CD4-positive, alpha-beta memory T cell (primary cell): ENCODE measurements around the gene TMPRSS15. TPM values are rescaled to one million over a fixed set of nuclear protein-coding genes. Genes with fewer than 3 reads are reported as not detected.
"Not testable (repeated sequence)": the region's sequence is repeated elsewhere in the genome, so short reads cannot be mapped to it uniquely, and the experiment has no call there.

Experiments
- CTCF ChIA-PET: fragments of 350-600 bp; sonication (Branson Sonifier 250); formaldehyde crosslinking; loops from one replicate; lab custom pipeline; 2021; ENCODE audit warnings: inconsistent platforms; ENCODE audit not compliant: partially characterized antibody; lab: Charles Lee
- POLR2A ChIA-PET: fragments of 350-600 bp; sonication (Branson Sonifier 250); formaldehyde crosslinking; loops from one replicate; lab custom pipeline; 2021; ENCODE audit not compliant: partially characterized antibody; lab: Charles Lee
- DNase-seq, 5 donors: peaks; one replicate each; pipeline versions ENCODE4 v3.0.0 to v3.0.0-alpha.2; 2020 to 2022; ENCODE audit warnings: mixed read lengths in 1 of 5
- H3K27ac ChIP-seq: one replicate; pipeline ENCODE4 v1.7.0; 2013; ENCODE audit warnings: low read depth, low read length
- H3K27me3 ChIP-seq: 2 replicates; pipeline ENCODE4 v1.7.0; 2013; ENCODE audit warnings: mild to moderate bottlenecking, low read length, moderate library complexity; ENCODE audit not compliant: insufficient read depth
- H3K36me3 ChIP-seq: 2 replicates; pipeline ENCODE4 v1.7.0; 2013; ENCODE audit warnings: mild to moderate bottlenecking, low read length, moderate library complexity; ENCODE audit not compliant: insufficient read depth
- H3K4me1 ChIP-seq: 2 replicates; pipeline ENCODE4 v1.7.0; 2013; ENCODE audit warnings: mild to moderate bottlenecking, low read length, moderate library complexity; ENCODE audit not compliant: insufficient read depth
- H3K4me3 ChIP-seq, 2 donors: one replicate each; pipeline ENCODE4 v1.7.0; 2013; ENCODE audit warnings: low read length in 2 of 2, mild to moderate bottlenecking in 1 of 2
- H3K9me3 ChIP-seq, 2 donors: one replicate each; pipeline ENCODE4 v1.7.0; 2013; ENCODE audit warnings: low read length in 2 of 2, control low read depth in 1 of 2; ENCODE audit not compliant: control insufficient read depth in 1 of 2
- H3K27ac Mint-ChIP-seq, 7 donors: one replicate each; pipeline ENCODE4 v1.8.0; 2020 to 2021; ENCODE audit warnings: mixed read lengths in 7 of 7, mild to moderate bottlenecking in 6 of 7, inconsistent platforms in 3 of 7, moderate library complexity in 3 of 7
- H3K27me3 Mint-ChIP-seq, 2 donors: one replicate each; pipeline ENCODE4 v1.8.0; 2020 to 2021; ENCODE audit warnings: mixed read lengths in 2 of 2
- H3K36me3 Mint-ChIP-seq, 2 donors: one replicate each; pipeline ENCODE4 v1.8.0; 2020 to 2021; ENCODE audit warnings: mixed read lengths in 2 of 2, inconsistent platforms in 1 of 2, mild to moderate bottlenecking in 1 of 2
- H3K4me1 Mint-ChIP-seq, 4 donors: one replicate each; pipeline ENCODE4 v1.8.0; 2020 to 2021; ENCODE audit warnings: mixed read lengths in 4 of 4, mild to moderate bottlenecking in 1 of 4
- H3K4me3 Mint-ChIP-seq, 8 donors: one replicate each; pipeline ENCODE4 v1.8.0; 2020 to 2021; ENCODE audit warnings: mixed read lengths in 8 of 8, mild to moderate bottlenecking in 7 of 8, moderate library complexity in 6 of 8, inconsistent platforms in 3 of 8
- H3K9me3 Mint-ChIP-seq, 8 donors: one replicate each; pipeline ENCODE4 v1.8.0; 2020 to 2021; ENCODE audit warnings: mixed read lengths in 8 of 8, mild to moderate bottlenecking in 5 of 8, inconsistent platforms in 3 of 8, moderate library complexity in 1 of 8
- intact Hi-C: fragments of 100-400 bp; cut with micrococcal nuclease; formaldehyde crosslinking; loops from one replicate; pipeline ENCODE4 v1.15.1; 2023
- polyA plus RNA-seq, 2 donors: library from polyadenylated mRNA; unstranded; fragments of 300-500 nt; fragmentation: Illumina TruSeq; gene quantifications; one replicate each; pipeline ENCODE4 v1.2.3, GENCODE V29; 2021
- total RNA-seq, 2 experiments: library from RNA; stranded (reverse); gene quantifications; one replicate each; pipeline ENCODE4 v1.2.3, GENCODE V29; 2021

The TMPRSS15 gene
- total and polyA plus RNA-seq, 4 experiments from 2014 or later = not detected

GRCh38 chr21:18417141-18417790 lies 13.7 kb upstream of the TMPRSS15 start:
- DNase-seq = no peak
- Histone ChIP-seq H3K36me3 (no peaks in the 10 kb centered on the region), H3K27me3 (no peaks in the 10 kb centered on the region), H3K4me3 (no peak overlapping the region), H3K27ac (no peak overlapping the region), H3K4me1 (no peaks in the 10 kb centered on the region), H3K9me3 (no peaks in the 10 kb centered on the region)
- ChIA-PET CTCF (no interaction called here), POLR2A (no interaction called here)
- Mint-ChIP-seq H3K4me1 (no peaks in the 10 kb centered on the region), H3K9me3 (peaks cover 0 to 5% (median 4%) of the 10 kb centered on the region in 8 donors), H3K36me3 (no peaks in the 10 kb centered on the region), H3K4me3 (no peak overlapping the region), H3K27ac (no peak overlapping the region), H3K27me3 (no peaks in the 10 kb centered on the region)
- intact Hi-C loops = no loop called here

- ChIA-PET CTCF (no interaction called here), POLR2A (no interaction called here)
- H3K36me3 ChIP-seq = no peaks in the 10 kb centered on the region
- Mint-ChIP-seq H3K36me3 (no peaks in the 10 kb centered on the region), H3K9me3 (peaks cover 0 to 5% (median 1%) of the 10 kb centered on the region in 8 donors), H3K27me3 (no peaks in the 10 kb centered on the region), H3K27ac (no peak overlapping the region), H3K4me1 (no peaks in the 10 kb centered on the region), H3K4me3 (no peak overlapping the region)
- intact Hi-C loops = no loop called here
- H3K4me3 ChIP-seq = no peak overlapping the region
- H3K9me3 ChIP-seq = no peaks in the 10 kb centered on the region
- no peaks in the 10 kb centered on the region for H3K27me3 ChIP-seq
- H3K27ac ChIP-seq = no peak overlapping the region
- no peaks in the 10 kb centered on the region for H3K4me1 ChIP-seq
- no peak for DNase-seq
Measured at GRCh38 chr21:18411565-18411964, 8.0 kb upstream of the TMPRSS15 start.

- DNase-seq = no peak
- Mint-ChIP-seq H3K9me3 (peaks cover 0 to 7% (median under 1%) of the 10 kb centered on the region in 8 donors), H3K27me3 (no peaks in the 10 kb centered on the region), H3K4me1 (no peaks in the 10 kb centered on the region), H3K4me3 (no peak overlapping the region), H3K27ac (no peak overlapping the region), H3K36me3 (no peaks in the 10 kb centered on the region)
- Histone ChIP-seq H3K4me1 (no peaks in the 10 kb centered on the region), H3K27ac (no peak overlapping the region), H3K4me3 (no peak overlapping the region), H3K36me3 (no peaks in the 10 kb centered on the region), H3K27me3 (no peaks in the 10 kb centered on the region), H3K9me3 (no peaks in the 10 kb centered on the region)
- intact Hi-C loops = no loop called here
- CTCF ChIA-PET = no interaction called here
- POLR2A ChIA-PET = no interaction called here
Measured at GRCh38 chr21:18409579-18409978, 6.0 kb upstream of the TMPRSS15 start.

GRCh38 chr21:18398843-18399242 lies 4.7 kb downstream of the TMPRSS15 start:
- Histone ChIP-seq H3K4me3 (no peak overlapping the region), H3K9me3 (no peaks in the 10 kb centered on the region), H3K4me1 (no peaks in the 10 kb centered on the region), H3K27me3 (no peaks in the 10 kb centered on the region), H3K36me3 (no peaks in the 10 kb centered on the region), H3K27ac (no peak overlapping the region)
- Mint-ChIP-seq H3K27ac (no peak overlapping the region), H3K9me3 (peaks cover 0 to 12% (median 3%) of the 10 kb centered on the region in 8 donors), H3K4me1 (no peaks in the 10 kb centered on the region), H3K4me3 (no peak overlapping the region), H3K36me3 (no peaks in the 10 kb centered on the region), H3K27me3 (no peaks in the 10 kb centered on the region)
- CTCF ChIA-PET = interaction anchor here (1.0 kb wide), 1 partner anchor 14 kb away, joined by 3 read pairs; no protein-coding TSS in a partner anchor
- POLR2A ChIA-PET = no interaction called here
- DNase-seq = no peak
- intact Hi-C loops = no loop called here

GRCh38 chr21:18387994-18388393 lies 15.6 kb downstream of the TMPRSS15 start:
- Mint-ChIP-seq H3K9me3 (peaks cover 0 to 9% (median 3%) of the 10 kb centered on the region in 8 donors), H3K27ac (no peak overlapping the region), H3K4me1 (no peaks in the 10 kb centered on the region), H3K36me3 (no peaks in the 10 kb centered on the region), H3K4me3 (no peak overlapping the region), H3K27me3 (no peaks in the 10 kb centered on the region)
- no peaks in the 10 kb centered on the region for H3K27me3 ChIP-seq
- H3K27ac ChIP-seq = no peak overlapping the region
- no peak overlapping the region for H3K4me3 ChIP-seq
- ChIA-PET CTCF (no interaction called here), POLR2A (no interaction called here)
- no peaks in the 10 kb centered on the region for H3K36me3 ChIP-seq
- no peaks in the 10 kb centered on the region for H3K4me1 ChIP-seq
- no peak for DNase-seq
- H3K9me3 ChIP-seq = no peaks in the 10 kb centered on the region
- intact Hi-C loops = no loop called here

GRCh38 chr21:18384771-18385170 lies 18.8 kb downstream of the TMPRSS15 start:
- H3K4me3 ChIP-seq = no peak overlapping the region
- H3K9me3 Mint-ChIP-seq = peaks cover 0 to 4% (median 0%) of the 10 kb centered on the region in 8 donors
- H3K9me3 ChIP-seq = no peaks in the 10 kb centered on the region
- no peaks in the 10 kb centered on the region for H3K27me3 ChIP-seq
- no peak overlapping the region for H3K27ac ChIP-seq
- no peak for DNase-seq
- ChIA-PET POLR2A (no interaction called here), CTCF (interaction anchor here (0.7 kb wide), 1 partner anchor 15 kb away, joined by 3 read pairs; no protein-coding TSS in a partner anchor)
- H3K4me1 Mint-ChIP-seq = no peaks in the 10 kb centered on the region
- no peak overlapping the region for H3K4me3 Mint-ChIP-seq
- no peak overlapping the region for H3K27ac Mint-ChIP-seq
- no peaks in the 10 kb centered on the region for H3K27me3 Mint-ChIP-seq
- no peaks in the 10 kb centered on the region for H3K36me3 Mint-ChIP-seq
- no peaks in the 10 kb centered on the region for H3K36me3 ChIP-seq
- intact Hi-C loops = no loop called here
- H3K4me1 ChIP-seq = no peaks in the 10 kb centered on the region

- H3K4me3 Mint-ChIP-seq, H3K4me1 Mint-ChIP-seq, H3K9me3 ChIP-seq, POLR2A ChIA-PET, H3K9me3 Mint-ChIP-seq, H3K27me3 ChIP-seq, DNase-seq, H3K36me3 Mint-ChIP-seq, intact Hi-C loops, H3K4me1 ChIP-seq, H3K36me3 ChIP-seq, H3K27ac ChIP-seq, CTCF ChIA-PET, H3K4me3 ChIP-seq, H3K27ac Mint-ChIP-seq, H3K27me3 Mint-ChIP-seq: not testable (repeated sequence)
Measured at GRCh38 chr21:18382934-18383619, 20.5 kb downstream of the TMPRSS15 start.
